Peyer's patch (tissue), 4 donors: ENCODE data around the gene FFAR4.

Experiments used
- CTCF ChIP-seq, 6 experiments: fragments of 450-650 bp in 4 of 6; fragments of 200-600 bp in 2 of 6; sonication (generic) in 1 of 6; IDR thresholded peaks; one replicate each; pipeline ENCODE4 v1.5.1; 2017 to 2019; ENCODE audit warnings: antibody characterized with exemption in 6 of 6, mild to moderate bottlenecking in 3 of 6, moderate library complexity in 1 of 6
- POLR2A ChIP-seq, 2 donors: fragments of 450-650 bp; IDR thresholded peaks; one replicate each; pipeline ENCODE4 v1.5.1; 2017; ENCODE audit warnings: antibody characterized with exemption in 2 of 2, mild to moderate bottlenecking in 2 of 2, moderate library complexity in 2 of 2

GRCh38 chr10:93594518-93594917, 28.1 kb downstream of the FFAR4 start:
- TF ChIP-seq POLR2A (IDR thresholded peaks at IDR 0.05), result no peak
- TF ChIP-seq CTCF (IDR thresholded peaks at IDR 0.05), result no peak
